ENCODE data around the gene GLIPR1L1. TPM values are rescaled to one million over a fixed set of nuclear protein-coding genes. Genes with fewer than 3 reads are reported as not detected.
A peak's percentile ranks its signal among the peaks of the same experiment; 100 is the strongest.

GLIPR1L1 gene
- total RNA-seq, 1 donor from 2014 or later: not detected

DNA sequence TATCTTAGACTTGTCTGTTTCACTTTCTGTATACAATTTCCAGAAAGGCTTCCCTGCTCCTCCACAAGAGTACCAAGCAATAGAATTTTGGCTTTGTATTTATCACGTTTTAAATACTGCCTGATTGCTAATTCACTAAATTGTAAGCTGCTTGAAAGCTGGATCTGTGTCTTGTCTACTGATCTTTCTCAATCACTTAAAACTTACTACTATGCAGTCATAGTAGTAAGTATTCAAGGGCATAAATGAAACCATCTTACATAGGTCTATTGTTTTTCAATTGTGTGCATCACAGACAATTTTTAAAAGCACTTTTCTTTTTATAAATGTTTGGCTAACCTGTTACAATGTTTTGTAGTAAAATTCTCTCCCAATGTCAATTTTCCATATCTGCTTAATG, 55.2 kb downstream of the GLIPR1L1 start:
- no peak for TF ChIP-seq CTCF (IDR thresholded peaks at IDR 0.05)
- peak overlapping the region; percentile 96 for H3K27ac Mint-ChIP-seq (ENCODE audit: unreplicated experiment)
- no peak for DNase-seq (ENCODE audit: extremely low spot score, unreplicated experiment)
- no peaks in the 10 kb centered on the region for H3K9me3 Mint-ChIP-seq (ENCODE audit: unreplicated experiment)
- no peaks in the 10 kb centered on the region for H3K27me3 Mint-ChIP-seq (ENCODE audit: unreplicated experiment)
- H3K4me1 Mint-ChIP-seq (ENCODE audit: unreplicated experiment): peaks cover 36% of the 10 kb centered on the region
- no peaks in the 10 kb centered on the region for H3K36me3 Mint-ChIP-seq (ENCODE audit: unreplicated experiment)
- H3K4me3 Mint-ChIP-seq (ENCODE audit: unreplicated experiment): peak overlapping the region; percentile 85

GRCh38 chr12:75390156-75390898, 55.9 kb downstream of the GLIPR1L1 start:
- DNase-seq (ENCODE audit: extremely low spot score, unreplicated experiment): no peak
- Mint-ChIP-seq H3K27ac (ENCODE audit: unreplicated experiment) (peak overlapping the region; percentile 96), H3K4me3 (ENCODE audit: unreplicated experiment) (peak overlapping the region; percentile 85), H3K36me3 (ENCODE audit: unreplicated experiment) (no peaks in the 10 kb centered on the region), H3K9me3 (ENCODE audit: unreplicated experiment) (no peaks in the 10 kb centered on the region), H3K27me3 (ENCODE audit: unreplicated experiment) (no peaks in the 10 kb centered on the region), H3K4me1 (ENCODE audit: unreplicated experiment) (peaks cover 36% of the 10 kb centered on the region)
- TF ChIP-seq CTCF (IDR thresholded peaks at IDR 0.05): no peak

- peak within 1 kb of the TSS; percentile 96 for H3K27ac Mint-ChIP-seq (ENCODE audit: unreplicated experiment)
- peak; percentile 88 for TF ChIP-seq CTCF (IDR thresholded peaks at IDR 0.05)
- peak within 1 kb of the TSS; percentile 85 for H3K4me3 Mint-ChIP-seq (ENCODE audit: unreplicated experiment)
- no peaks in the 10 kb centered on the region for H3K27me3 Mint-ChIP-seq (ENCODE audit: unreplicated experiment)
- H3K4me1 Mint-ChIP-seq (ENCODE audit: unreplicated experiment): peaks cover 36% of the 10 kb centered on the region
- DNase-seq (ENCODE audit: extremely low spot score, unreplicated experiment): peak; percentile 98
- no peaks in the 10 kb centered on the region for H3K36me3 Mint-ChIP-seq (ENCODE audit: unreplicated experiment)
- H3K9me3 Mint-ChIP-seq (ENCODE audit: unreplicated experiment): no peaks in the 10 kb centered on the region
Measured at GRCh38 chr12:75390899-75391538, 56.5 kb downstream of the GLIPR1L1 start, which contains the start of gene GLIPR1L2. Gene GLIPR1L2 (plus strand): TSS chr12:75391089. CDS start chr12:75391117, 28 bp downstream.

DNA sequence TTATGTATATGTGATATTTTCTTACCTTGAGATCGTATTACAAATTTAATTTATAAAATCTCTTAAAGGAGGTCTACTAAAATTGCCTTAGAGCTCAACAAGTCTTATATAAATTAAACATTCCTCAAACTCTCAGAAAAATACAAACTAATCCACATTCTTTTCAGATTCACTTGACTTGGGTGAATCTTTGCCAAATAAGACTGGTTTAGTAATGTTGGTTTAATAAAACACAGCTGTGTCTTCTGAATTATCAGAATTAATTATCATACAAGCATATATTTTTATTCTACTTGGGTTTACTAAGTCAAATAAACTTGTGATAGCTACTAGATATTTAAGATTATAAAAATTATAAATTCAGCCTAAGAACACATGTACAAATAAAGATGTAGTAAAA, 69.8 kb downstream of the GLIPR1L1 start:
- H3K9me3 Mint-ChIP-seq (ENCODE audit: unreplicated experiment): peaks cover 4% of the 10 kb centered on the region
- no peaks in the 10 kb centered on the region for H3K36me3 Mint-ChIP-seq (ENCODE audit: unreplicated experiment)
- TF ChIP-seq CTCF (IDR thresholded peaks at IDR 0.05): no peak
- no peak for DNase-seq (ENCODE audit: extremely low spot score, unreplicated experiment)
- no peak overlapping the region for H3K4me3 Mint-ChIP-seq (ENCODE audit: unreplicated experiment)
- no peaks in the 10 kb centered on the region for H3K27me3 Mint-ChIP-seq (ENCODE audit: unreplicated experiment)
- no peaks in the 10 kb centered on the region for H3K4me1 Mint-ChIP-seq (ENCODE audit: unreplicated experiment)
- H3K27ac Mint-ChIP-seq (ENCODE audit: unreplicated experiment): no peak overlapping the region

GRCh38 chr12:75407683-75408082, 73.2 kb downstream of the GLIPR1L1 start:
- no peak overlapping the region for H3K4me3 Mint-ChIP-seq (ENCODE audit: unreplicated experiment)
- H3K9me3 Mint-ChIP-seq (ENCODE audit: unreplicated experiment): peaks cover 4% of the 10 kb centered on the region
- DNase-seq (ENCODE audit: extremely low spot score, unreplicated experiment): no peak
- no peaks in the 10 kb centered on the region for H3K27me3 Mint-ChIP-seq (ENCODE audit: unreplicated experiment)
- H3K4me1 Mint-ChIP-seq (ENCODE audit: unreplicated experiment): peaks cover 2% of the 10 kb centered on the region
- H3K36me3 Mint-ChIP-seq (ENCODE audit: unreplicated experiment): no peaks in the 10 kb centered on the region
- H3K27ac Mint-ChIP-seq (ENCODE audit: unreplicated experiment): no peak overlapping the region
- no peak for TF ChIP-seq CTCF (IDR thresholded peaks at IDR 0.05)
